Measurements from ENCODE around the gene NPAT.

- TF ChIP-seq USF2 (CRISPR knock-in tag; IDR thresholded peaks at IDR 0.05) (no peak), ZNF24 (IDR thresholded peaks at IDR 0.05) (no peak), STAG1 (CRISPR knock-in tag; IDR thresholded peaks at IDR 0.05; ENCODE audit: borderline replicate concordance) (no peak), SRSF3 (IDR thresholded peaks at IDR 0.05; ENCODE audit: insufficient read depth, low read length) (no peak), USF1 (CRISPR knock-in tag; IDR thresholded peaks at IDR 0.05) (no peak), CTCF (IDR thresholded peaks at IDR 0.05 in 2 of 3, conservative IDR thresholded peaks at IDR 0.05 in 1 of 3; ENCODE audit: insufficient read depth in 2 of 3, low read depth in 1 of 3, low read length in 3 of 3) (peak in 1 of 3 experiments; percentile 19; a peak in 2 of 6 replicates), FOXJ3 (CRISPR knock-in tag; IDR thresholded peaks at IDR 0.05) (no peak), CBX8 (IDR thresholded peaks at IDR 0.05; ENCODE audit: borderline replicate concordance, extremely low read depth, low read depth, low read length, poor library complexity, severe bottlenecking) (no peak), BHLHE40 (IDR thresholded peaks at IDR 0.05; ENCODE audit: low read length) (no peak), PCBP1 (IDR thresholded peaks at IDR 0.05; ENCODE audit: low read depth, low read length, poor library complexity, severe bottlenecking) (no peak), KLF6 (CRISPR knock-in tag; IDR thresholded peaks at IDR 0.05; ENCODE audit: borderline replicate concordance) (no peak), KDM1A (IDR thresholded peaks at IDR 0.05) (no peak)
These were observed 1.6 kb downstream of the NPAT start for GRCh38 chr11:108220721-108221336.

Data from K562 (cell line).